ENCODE measurements around the gene MEGF11. TPM values are rescaled to one million over a fixed set of nuclear protein-coding genes. Genes with fewer than 3 reads are reported as not detected.

Gene MEGF11
- total and polyA plus RNA-seq, 9 donors, result 0.04 to 11.4 (median 0.40) TPM; not detected in 2

DNA sequence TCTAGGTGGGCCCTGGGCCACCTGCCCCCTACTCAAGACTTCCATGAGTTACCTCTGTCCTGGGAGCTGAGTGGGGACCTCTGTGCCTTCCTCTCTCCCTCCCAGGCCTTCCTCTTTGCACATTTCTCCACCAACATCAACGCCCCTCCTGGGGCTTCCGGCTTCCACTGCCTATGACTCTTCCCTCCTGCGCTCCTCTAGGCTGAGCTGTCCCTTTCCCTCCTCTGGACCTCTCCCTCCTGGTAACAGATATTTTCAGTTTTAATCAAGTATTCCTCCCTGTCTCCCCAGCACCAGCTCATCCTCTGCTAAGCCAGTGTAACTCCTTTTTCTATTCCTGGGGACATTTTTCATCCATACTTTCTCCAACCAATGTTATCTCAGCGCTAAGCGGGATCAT lies 223.9 kb downstream of the MEGF11 start:
- 78 to 85% (median 81%) methylated on average over 5 of the region's 5 CpGs for WGBS, 3 donors
- intact Hi-C loops (cut with DNase I), result no loop called here
- DNase-seq, result no peak
- H3K36me3 ChIP-seq, result no peaks in the 10 kb centered on the region
- H3K27ac ChIP-seq, result no peak overlapping the region
- TF ChIP-seq EP300 (IDR thresholded peaks at IDR 0.05) (no peak), POLR2A (IDR thresholded peaks at IDR 0.05) (no peak), CTCF (IDR thresholded peaks at IDR 0.05) (no peak)
- no peaks in the 10 kb centered on the region for H3K27me3 ChIP-seq
- H3K9me3 ChIP-seq, result no peaks in the 10 kb centered on the region
- H3K4me1 ChIP-seq (ENCODE audit: insufficient read depth), result no peaks in the 10 kb centered on the region
- H3K4me3 ChIP-seq, result no peak overlapping the region

DNA sequence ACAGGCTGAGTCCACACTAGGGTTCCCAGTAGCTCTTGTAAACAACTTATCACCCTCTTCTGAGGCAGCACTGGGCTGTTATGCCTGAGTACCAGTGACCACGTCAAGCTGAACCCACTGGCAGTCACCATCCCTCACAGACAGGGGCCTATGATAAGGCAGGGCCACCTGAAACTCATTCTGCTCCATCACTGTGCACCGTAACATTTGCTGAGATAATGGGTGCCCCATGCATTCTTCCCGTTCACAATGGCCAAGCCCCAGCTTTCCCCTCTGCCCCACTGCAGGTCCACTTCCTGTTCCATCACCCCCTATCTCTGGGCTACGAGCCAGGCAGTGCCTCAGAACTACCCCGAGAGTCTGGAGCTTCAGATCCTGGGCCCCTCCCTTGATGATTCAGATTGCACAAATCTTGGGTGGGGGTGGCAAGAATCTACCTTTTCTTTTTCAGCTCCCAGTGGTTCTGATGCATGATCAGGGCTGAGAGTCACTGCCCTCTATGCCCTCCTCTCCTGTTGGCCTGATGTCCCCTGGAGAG lies 226.2 kb downstream of the MEGF11 start:
- WGBS, 3 donors, result 45 to 66% (median 50%) methylated on average over 5 of the region's 5 CpGs
- no peak for DNase-seq

GRCh38 chr15:66025972-66026371 lies 227.6 kb downstream of the MEGF11 start:
- WGBS, 3 donors, result 65 to 71% (median 67%) methylated on average over 7 of the region's 7 CpGs
- no peak for DNase-seq
- TF ChIP-seq POLR2A (IDR thresholded peaks at IDR 0.05) (no peak), CTCF (IDR thresholded peaks at IDR 0.05) (no peak), EP300 (IDR thresholded peaks at IDR 0.05) (no peak)
- no peak overlapping the region for H3K27ac ChIP-seq
- no peaks in the 10 kb centered on the region for H3K36me3 ChIP-seq
- intact Hi-C loops (cut with DNase I), result no loop called here
- H3K4me3 ChIP-seq, result no peak overlapping the region
- H3K4me1 ChIP-seq (ENCODE audit: insufficient read depth), result no peaks in the 10 kb centered on the region
- H3K27me3 ChIP-seq, result no peaks in the 10 kb centered on the region
- no peaks in the 10 kb centered on the region for H3K9me3 ChIP-seq

More for the DNA sequence above, 226.2 kb downstream of the MEGF11 start:
- no peaks in the 10 kb centered on the region for H3K9me3 ChIP-seq
- H3K4me3 ChIP-seq, result no peak overlapping the region
- intact Hi-C loops (cut with DNase I), result no loop called here
- H3K36me3 ChIP-seq, result no peaks in the 10 kb centered on the region
- TF ChIP-seq EP300 (IDR thresholded peaks at IDR 0.05) (no peak), CTCF (IDR thresholded peaks at IDR 0.05) (no peak), POLR2A (IDR thresholded peaks at IDR 0.05) (no peak)
- H3K27me3 ChIP-seq, result no peaks in the 10 kb centered on the region
- no peak overlapping the region for H3K27ac ChIP-seq
- H3K4me1 ChIP-seq (ENCODE audit: insufficient read depth), result no peaks in the 10 kb centered on the region

- H3K36me3 ChIP-seq, result no peaks in the 10 kb centered on the region
- intact Hi-C loops (cut with DNase I), result no loop called here
- WGBS, 3 donors, result 1 to 9% (median 5%) methylated on average over 4 of the region's 4 CpGs
- H3K4me3 ChIP-seq, result no peak overlapping the region
- TF ChIP-seq EP300 (IDR thresholded peaks at IDR 0.05) (no peak), CTCF (IDR thresholded peaks at IDR 0.05) (no peak), POLR2A (IDR thresholded peaks at IDR 0.05) (no peak)
- no peaks in the 10 kb centered on the region for H3K9me3 ChIP-seq
- H3K4me1 ChIP-seq (ENCODE audit: insufficient read depth), result no peaks in the 10 kb centered on the region
- H3K27me3 ChIP-seq, result no peaks in the 10 kb centered on the region
- DNase-seq, result no peak
- H3K27ac ChIP-seq, result no peak overlapping the region
Measured at GRCh38 chr15:66025015-66025452, 228.5 kb downstream of the MEGF11 start.
